HepG2 (cell line): ENCODE data around the gene TRIM27. TPM values are rescaled to one million over a fixed set of nuclear protein-coding genes. Genes with fewer than 3 reads are reported as not detected.

ENCODE experiments used
- ATF7 ChIP-seq, 2 experiments: fragments of 450-650 bp in 1 of 2; sonication (generic) in 1 of 2; formaldehyde crosslinking in 1 of 2; IDR thresholded peaks; 2 replicates each; pipeline versions ENCODE4 v1.4.0 to v1.6.1; 2016 to 2020; ENCODE audit warnings: antibody characterized with exemption in 1 of 2, mild to moderate bottlenecking in 1 of 2, missing genetic modification reagents in 1 of 2
- CEBPZ ChIP-seq: IDR thresholded peaks from 2 replicates; pipeline ENCODE4 v1.6.1; 2012; ENCODE audit warnings: low read length, improper control_type of control experiment
- DMAP1 ChIP-seq: IDR thresholded peaks from 2 replicates; pipeline ENCODE4 v1.6.1; 2016
- GLMP ChIP-seq: sonication (generic); formaldehyde crosslinking; IDR thresholded peaks from 2 replicates; pipeline ENCODE4 v1.9.0; 2021; ENCODE audit warnings: missing genetic modification reagents, mild to moderate bottlenecking, borderline replicate concordance
- KLF16 ChIP-seq, 2 experiments: sonication (generic) in 1 of 2; formaldehyde crosslinking in 1 of 2; IDR thresholded peaks; 2 replicates each; pipeline versions ENCODE4 v1.6.1 to v1.8.0; 2016 to 2023; ENCODE audit warnings: missing genetic modification reagents in 2 of 2, missing compliant biosample characterization in 1 of 2
- NR1H2 ChIP-seq: sonication (generic); formaldehyde crosslinking; IDR thresholded peaks from 2 replicates; pipeline ENCODE4 v1.8.1; 2022; ENCODE audit warnings: low read depth, missing genetic modification reagents, borderline replicate concordance
- PLSCR1 ChIP-seq: sonication (generic); formaldehyde crosslinking; IDR thresholded peaks from 2 replicates; pipeline ENCODE4 v1.5.0; 2020; ENCODE audit warnings: missing genetic modification reagents, mild to moderate bottlenecking, borderline replicate concordance
- RFXANK ChIP-seq: IDR thresholded peaks from 2 replicates; pipeline ENCODE4 v1.6.1; 2016
- SAP130 ChIP-seq: IDR thresholded peaks from 2 replicates; pipeline ENCODE4 v1.6.1; 2016; ENCODE audit warnings: low read depth
- SMAD3 ChIP-seq: sonication (generic); formaldehyde crosslinking; IDR thresholded peaks from 2 replicates; pipeline ENCODE4 v1.4.0; 2020; ENCODE audit warnings: missing genetic modification reagents
- SOX13 ChIP-seq, 3 experiments: fragments of 450-650 bp in 1 of 3; sonication (generic) in 1 of 3; formaldehyde crosslinking in 1 of 3; IDR thresholded peaks in 2 of 3; conservative IDR thresholded peaks in 1 of 3; 2 replicates each; pipeline versions ENCODE4 v1.5.0 to v1.6.1; 2016 to 2020; ENCODE audit warnings: antibody characterized with exemption in 1 of 3, mild to moderate bottlenecking in 1 of 3, missing compliant biosample characterization in 1 of 3, missing genetic modification reagents in 1 of 3, moderate library complexity in 1 of 3
- TRAFD1 ChIP-seq: sonication (generic); formaldehyde crosslinking; IDR thresholded peaks from 2 replicates; pipeline ENCODE4 v1.5.1; 2020; ENCODE audit warnings: missing genetic modification reagents, mild to moderate bottlenecking, borderline replicate concordance
- ZBTB44 ChIP-seq: sonication (generic); formaldehyde crosslinking; IDR thresholded peaks from 2 replicates; pipeline ENCODE4 v1.4.0; 2020; ENCODE audit warnings: missing genetic modification reagents
- ZMYM2 ChIP-seq: sonication (generic); formaldehyde crosslinking; IDR thresholded peaks from 2 replicates; pipeline ENCODE4 v1.8.0; 2022; ENCODE audit warnings: mild to moderate bottlenecking, missing genetic modification reagents
- ZNF136 ChIP-seq: sonication (generic); formaldehyde crosslinking; IDR thresholded peaks from 2 replicates; pipeline ENCODE4 v1.8.1; 2022; ENCODE audit warnings: low read depth, mild to moderate bottlenecking, moderate library complexity, missing genetic modification reagents
- ZNF326 ChIP-seq: sonication (generic); formaldehyde crosslinking; IDR thresholded peaks from 2 replicates; pipeline ENCODE4 v1.4.0; 2020; ENCODE audit warnings: missing genetic modification reagents, borderline replicate concordance
- ZNF431 ChIP-seq: sonication (generic); formaldehyde crosslinking; IDR thresholded peaks from 2 replicates; pipeline ENCODE4 v1.9.0; 2022; ENCODE audit warnings: missing genetic modification reagents, low read depth, mild to moderate bottlenecking, borderline replicate concordance
- ZNF563 ChIP-seq: sonication (generic); formaldehyde crosslinking; IDR thresholded peaks from 2 replicates; pipeline ENCODE4 v1.8.0; 2022; ENCODE audit warnings: mild to moderate bottlenecking, moderate library complexity, missing genetic modification reagents
- ZSCAN20 ChIP-seq: sonication (generic); formaldehyde crosslinking; IDR thresholded peaks from 2 replicates; pipeline ENCODE4 v1.4.0; 2020; ENCODE audit warnings: missing genetic modification reagents, mild to moderate bottlenecking, borderline replicate concordance
- polyA plus RNA-seq, 8 experiments: library from polyadenylated mRNA; depleted of rRNA in 3 of 8; stranded (reverse) in 7 of 8; unstranded in 1 of 8; fragments of >200 nt; fragmentation: Illumina TruSeq in 4 of 8; extraction: Trizol in 4 of 8; gene quantifications; 2 replicates each; pipeline versions ENCODE4 v1.2.1 to v1.2.3, GENCODE V29; 2011 to 2016; ENCODE audit warnings: low read depth in 4 of 8, missing spikeins in 1 of 8, mixed read lengths in 1 of 8; ENCODE audit not compliant: insufficient read depth in 1 of 8
- total RNA-seq, 5 experiments: library from RNA; depleted of rRNA; stranded (reverse); fragments of >200 nt; fragmentation: Illumina TruSeq; extraction: Trizol; gene quantifications; 2 replicates each; pipeline ENCODE4 v1.2.3, GENCODE V29; 2016; ENCODE audit warnings: low read depth in 1 of 5

TRIM27 gene
- total and polyA plus RNA-seq, 2 of the 13 experiments (the other 11 are each of a cell fraction or from before 2014, with no cell fraction given): 88.6 to 112 TPM

GRCh38 chr6:28863604-28864325, 60.0 kb downstream of the TRIM27 start (continued):
- TF ChIP-seq ZSCAN20 (peak; percentile 50; the same call in 1 of the 2 replicates), TRAFD1 (no peak), RFXANK (CRISPR knock-in tag) (0 out of 2 replicates have a peak, but pooled peaks have one; percentile 70), ZBTB44 (CRISPR knock-in tag) (no peak), ZNF136 (CRISPR knock-in tag) (peak; percentile 93; the same call in 1 of the 2 replicates), ATF7 (IDR thresholded peaks at IDR 0.05) (no peak), ATF7 (CRISPR knock-in tag; IDR thresholded peaks at IDR 0.05) (peak; percentile 17), KLF16 (CRISPR knock-in tag; IDR thresholded peaks at IDR 0.05) (0 out of 4 replicates have a peak, but pooled peaks of 1 of the 2 experiments have one; percentile 41), CEBPZ (no peak), SAP130 (CRISPR knock-in tag) (peak; percentile 53), SMAD3 (peak; percentile 90), NR1H2 (CRISPR knock-in tag) (peak; percentile 80), GLMP (CRISPR knock-in tag) (no peak), ZNF563 (CRISPR knock-in tag) (peak; percentile 95), ZNF431 (CRISPR knock-in tag) (peak; percentile 76; the same call in 1 of the 2 replicates), ZNF326 (CRISPR knock-in tag) (no peak), ZMYM2 (CRISPR knock-in tag) (0 out of 2 replicates have a peak, but pooled peaks have one; percentile 32), DMAP1 (CRISPR knock-in tag) (no peak), SOX13 (IDR thresholded peaks at IDR 0.05) (no peak), SOX13 (CRISPR knock-in tag; conservative IDR thresholded peaks at IDR 0.05 in 1 of 2, IDR thresholded peaks at IDR 0.05 in 1 of 2) (peak in 1 of 2 experiments; percentile 65; a peak in 2 of 4 replicates), PLSCR1 (no peak)
